ENCODE measurements around the gene PCGF3.

The PCGF3 gene

DNA sequence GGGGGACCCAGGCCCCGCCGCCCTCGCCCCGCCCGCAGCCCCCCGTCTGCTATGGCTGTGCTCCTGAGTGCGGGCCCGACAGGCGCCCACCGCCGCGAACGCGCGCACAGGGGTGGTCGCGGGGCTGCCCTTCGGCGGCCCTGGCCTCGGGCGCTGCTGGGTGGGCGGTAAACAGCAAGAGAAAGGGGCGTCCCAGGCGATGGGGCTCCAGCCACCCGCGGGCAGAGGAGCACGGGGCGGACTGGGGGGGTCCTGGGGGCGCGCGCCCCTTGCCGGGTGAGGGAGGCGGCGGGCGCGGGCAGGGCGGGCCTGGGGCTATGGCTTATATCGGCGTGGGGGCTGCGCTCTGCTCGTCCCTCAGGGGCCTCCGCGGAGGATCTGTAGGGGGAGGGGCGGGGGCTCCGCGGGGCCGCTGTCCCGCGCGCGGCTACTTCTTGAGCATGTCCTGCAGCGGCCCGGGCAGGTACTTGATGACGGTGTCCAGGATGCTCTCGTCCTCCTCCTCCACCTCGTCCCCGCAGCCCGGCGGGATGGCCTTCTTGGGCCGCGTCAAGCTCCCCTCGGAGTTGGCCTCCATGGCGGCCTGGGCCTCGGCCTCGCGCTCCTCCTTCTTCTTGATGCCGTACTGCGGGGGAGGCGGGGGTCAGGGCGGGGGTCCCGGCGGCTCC, 80.6 kb downstream of the PCGF3 start:
- DNase-seq, result no peak

DNA sequence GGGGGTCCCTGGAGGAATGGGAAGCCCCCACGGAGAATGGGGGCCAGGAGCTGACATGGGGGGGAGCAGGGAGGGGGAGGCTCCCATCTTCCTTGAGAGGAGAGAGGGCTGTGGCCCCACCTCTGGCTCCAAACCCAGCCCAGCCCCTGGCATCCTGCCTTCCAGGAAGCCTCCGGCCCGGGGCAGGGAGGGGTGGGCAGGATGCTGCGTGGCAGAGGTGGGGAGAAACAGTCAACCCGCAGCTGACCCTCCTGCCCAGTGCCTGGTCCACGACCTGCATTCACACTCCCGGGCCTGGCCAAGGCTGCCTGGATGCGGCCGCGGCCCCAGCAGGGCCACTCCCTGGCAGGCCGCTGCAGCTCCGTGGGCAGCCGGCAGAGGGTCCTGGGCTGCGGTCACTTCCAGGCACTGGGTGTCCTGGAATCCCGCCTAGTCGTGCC, 81.2 kb downstream of the PCGF3 start:
- no peak for DNase-seq

DNA sequence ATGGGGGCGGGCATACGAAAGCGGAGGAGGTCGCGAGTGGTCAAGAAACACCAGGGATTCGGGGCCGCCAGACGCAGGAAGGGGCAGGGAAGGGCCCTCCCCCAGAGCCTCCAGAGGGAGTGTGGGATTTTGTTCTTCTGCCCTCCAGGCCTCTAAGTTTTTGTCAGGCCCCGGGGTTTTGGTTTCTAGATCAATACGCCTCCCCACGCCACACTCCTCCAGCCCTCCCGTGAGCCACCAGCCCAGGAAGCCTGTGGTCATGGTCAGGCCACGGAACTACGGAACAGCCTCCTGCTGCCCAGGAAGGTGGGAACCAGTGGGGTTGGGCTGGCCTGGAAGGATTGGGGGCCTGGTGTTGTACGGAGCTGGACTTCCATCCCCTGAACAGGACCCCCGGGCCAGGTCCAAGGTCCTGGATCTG, 81.9 kb downstream of the PCGF3 start:
- DNase-seq, result no peak

DNA sequence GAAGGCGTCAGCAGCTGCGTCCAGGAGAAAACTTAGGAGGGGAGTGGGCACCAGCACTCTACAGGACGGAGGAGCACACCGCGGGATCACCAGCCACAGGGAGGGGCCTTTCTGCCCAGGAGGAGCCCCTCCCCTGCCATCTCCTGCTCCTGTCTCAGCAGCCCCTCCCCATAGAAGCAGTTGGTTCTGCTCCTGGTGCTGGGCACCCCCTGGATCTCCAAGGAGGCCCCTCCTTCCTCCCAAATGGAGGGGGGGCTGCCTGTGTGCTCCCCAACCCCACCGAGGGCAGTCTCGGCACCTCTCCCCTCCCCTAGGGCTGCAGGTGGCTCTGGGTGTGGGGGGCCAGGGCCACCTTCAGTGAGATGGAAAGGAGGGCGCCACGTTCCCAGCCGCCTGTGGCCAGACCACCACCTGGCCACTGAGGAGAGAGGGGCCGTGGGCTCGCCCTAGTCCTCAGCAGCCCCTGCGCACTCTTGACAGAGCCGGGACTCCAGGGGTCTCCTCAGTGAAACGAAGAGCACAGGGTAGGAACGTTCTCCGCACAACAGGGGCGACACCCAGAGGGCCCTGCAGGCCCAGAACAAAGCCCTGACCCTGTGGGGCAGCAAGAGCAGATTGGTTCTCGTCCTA, 82.5 kb downstream of the PCGF3 start:
- no peak for DNase-seq

DNA sequence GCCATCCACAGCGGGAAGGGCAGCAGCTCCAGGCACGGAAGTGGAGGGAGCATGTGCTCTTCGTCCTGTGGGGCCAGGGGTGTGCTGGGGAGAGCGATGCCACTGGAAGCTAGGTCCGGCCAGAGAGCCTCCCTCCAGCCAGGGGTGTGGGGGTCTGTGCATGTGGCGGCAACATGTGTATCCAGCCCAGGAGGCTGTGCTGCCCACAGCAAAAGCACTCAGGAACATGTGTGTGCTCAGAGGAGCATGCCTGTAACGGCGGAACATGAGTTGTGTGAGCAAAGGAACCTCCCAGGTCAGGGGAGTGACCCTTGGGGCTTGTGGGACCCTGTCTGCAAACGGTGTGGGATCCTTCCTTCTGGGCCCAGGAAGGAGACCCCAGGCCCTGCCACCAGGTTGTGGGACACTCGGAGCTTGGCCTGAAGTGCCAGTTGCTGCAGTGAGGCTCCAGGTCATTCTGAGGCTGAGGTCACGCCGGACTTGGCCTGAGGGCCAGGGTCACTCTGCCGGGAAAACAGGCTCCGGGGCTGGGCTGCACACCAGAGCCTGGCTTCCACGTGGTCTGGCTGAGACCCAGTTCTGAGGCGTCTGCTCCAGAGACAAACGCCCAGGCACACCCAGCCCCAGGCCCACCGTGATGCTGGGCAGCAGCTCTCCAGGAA, 83.1 kb downstream of the PCGF3 start:
- DNase-seq, result no peak

DNA sequence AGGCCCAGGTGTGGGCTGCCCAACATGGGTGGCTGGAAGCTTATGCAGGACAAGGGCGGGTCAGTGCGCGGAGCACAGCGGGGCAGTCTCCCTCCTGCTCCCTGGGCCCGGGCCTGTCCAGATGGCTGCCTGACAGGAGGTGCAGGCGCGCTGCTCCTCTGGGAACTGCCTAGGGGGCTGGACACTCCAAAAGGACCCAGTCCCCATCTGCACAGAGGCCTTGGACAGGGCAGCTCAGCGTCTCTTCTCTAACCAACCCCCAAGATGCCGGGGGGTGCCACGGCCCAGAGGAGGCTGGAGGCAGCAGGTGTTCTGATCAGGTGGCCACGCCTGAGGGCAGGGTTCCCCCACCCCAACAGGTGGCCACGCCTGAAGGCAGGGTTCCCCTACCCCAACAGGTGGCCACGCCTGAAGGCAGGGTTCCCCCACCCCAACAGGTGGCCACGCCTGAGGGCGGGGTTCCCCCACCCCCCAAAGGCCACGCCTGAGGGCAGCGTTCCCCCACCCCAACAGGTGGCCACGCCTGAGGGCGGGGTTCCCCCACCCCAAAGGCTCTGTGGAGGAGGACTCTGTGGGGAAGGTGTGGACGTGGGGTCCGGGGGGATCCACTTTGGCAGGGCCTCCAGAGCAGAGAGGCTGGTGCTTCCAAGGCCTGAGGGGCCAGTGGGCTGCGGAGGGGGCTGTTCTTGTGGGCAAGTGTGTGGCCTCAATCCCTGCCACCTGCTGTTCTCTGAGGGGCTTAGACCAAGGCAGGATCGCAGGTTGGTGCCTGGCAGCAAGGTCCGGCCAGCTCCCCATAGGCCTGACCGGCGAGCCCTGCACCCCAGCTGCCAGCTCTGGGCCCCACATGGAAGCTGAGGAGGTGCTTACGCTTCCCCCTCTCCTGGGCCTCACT, 84.2 kb downstream of the PCGF3 start:
- DNase-seq, result no peak

DNA sequence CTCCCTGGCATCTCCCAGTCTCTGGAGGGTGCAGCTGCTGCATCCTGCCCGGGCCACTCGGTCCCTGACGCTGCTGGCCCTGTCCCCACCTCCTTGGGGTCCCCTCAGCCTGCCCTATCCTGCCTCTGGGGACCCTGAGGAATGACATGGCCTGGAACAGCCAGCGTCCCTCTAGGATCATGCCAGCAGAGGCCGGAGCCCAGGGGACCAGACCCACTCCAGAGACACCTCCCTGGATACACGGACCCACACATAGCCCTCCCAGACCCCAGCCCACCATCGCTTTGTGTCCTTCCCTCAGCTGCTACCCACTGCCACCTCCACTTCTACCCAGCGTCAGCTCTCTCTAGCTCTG, 84.8 kb downstream of the PCGF3 start:
- DNase-seq, result no peak

DNA sequence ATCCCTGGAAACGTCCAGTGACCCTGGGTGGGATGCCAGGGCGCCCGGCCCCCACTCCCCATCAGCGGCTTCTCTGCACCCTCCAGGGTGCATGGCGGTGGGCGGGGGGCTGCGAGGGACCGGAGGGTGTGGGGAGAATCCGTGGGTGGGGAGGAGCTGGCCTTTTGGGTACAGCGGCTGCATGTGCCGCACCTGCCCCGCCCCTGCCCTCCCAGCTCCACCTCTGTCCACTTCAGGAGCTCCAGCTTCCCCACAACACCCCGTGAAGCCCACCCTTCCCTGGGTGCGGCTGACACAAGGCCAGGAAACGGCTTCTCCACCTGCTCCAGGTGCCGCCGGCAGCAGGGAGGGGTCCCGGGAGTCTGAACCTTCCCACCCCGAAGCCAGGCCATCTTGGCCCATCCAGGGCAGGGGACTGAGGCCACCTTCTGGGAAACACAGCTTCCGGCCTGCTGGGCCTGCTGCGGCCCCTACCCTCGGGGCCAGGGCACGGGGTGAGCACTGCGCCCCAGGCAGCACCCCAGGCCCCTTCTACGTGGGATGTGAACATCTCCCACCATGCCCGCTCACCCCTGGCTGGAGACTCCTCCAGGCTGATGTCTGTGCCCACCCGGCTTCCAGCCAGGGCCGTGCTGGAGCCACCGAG, 85.7 kb downstream of the PCGF3 start:
- no peak for DNase-seq

DNA sequence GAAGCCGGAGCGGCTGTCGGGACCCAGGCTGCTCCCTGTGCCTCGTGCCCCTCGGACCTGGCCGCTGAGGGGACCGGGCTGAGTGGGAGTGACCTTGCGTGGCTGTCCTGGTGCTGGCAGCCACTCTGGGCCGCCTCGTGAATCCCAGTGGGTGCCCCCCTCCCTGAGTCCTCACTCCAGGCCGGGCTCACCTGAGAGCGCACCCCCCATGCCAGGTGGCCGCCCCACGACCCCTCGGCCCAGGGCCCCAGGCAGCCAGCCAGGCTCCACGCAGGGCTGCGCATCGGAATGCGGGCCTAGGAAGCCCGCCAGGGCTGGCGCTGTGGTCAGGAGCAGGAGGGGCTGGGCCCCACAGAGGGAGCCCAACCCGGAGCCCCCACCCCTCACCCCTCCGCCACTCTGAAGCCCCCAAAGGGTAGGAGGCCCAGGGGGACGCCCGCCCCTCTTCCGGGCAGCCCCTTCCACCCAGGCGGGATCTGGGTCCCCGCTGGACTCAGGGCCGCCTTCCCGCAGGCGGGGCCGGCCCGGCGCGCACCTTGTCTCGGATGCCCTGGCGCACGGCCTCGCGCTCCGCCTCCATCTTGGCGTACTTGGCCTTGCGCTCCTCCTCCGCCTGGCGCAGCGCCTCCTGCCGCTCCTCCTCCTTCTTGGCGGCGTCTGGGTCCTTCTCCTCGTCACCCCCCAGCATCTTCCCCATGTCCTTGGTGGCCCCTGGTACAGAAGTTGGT, 86.4 kb downstream of the PCGF3 start:
- no peak for DNase-seq

DNA sequence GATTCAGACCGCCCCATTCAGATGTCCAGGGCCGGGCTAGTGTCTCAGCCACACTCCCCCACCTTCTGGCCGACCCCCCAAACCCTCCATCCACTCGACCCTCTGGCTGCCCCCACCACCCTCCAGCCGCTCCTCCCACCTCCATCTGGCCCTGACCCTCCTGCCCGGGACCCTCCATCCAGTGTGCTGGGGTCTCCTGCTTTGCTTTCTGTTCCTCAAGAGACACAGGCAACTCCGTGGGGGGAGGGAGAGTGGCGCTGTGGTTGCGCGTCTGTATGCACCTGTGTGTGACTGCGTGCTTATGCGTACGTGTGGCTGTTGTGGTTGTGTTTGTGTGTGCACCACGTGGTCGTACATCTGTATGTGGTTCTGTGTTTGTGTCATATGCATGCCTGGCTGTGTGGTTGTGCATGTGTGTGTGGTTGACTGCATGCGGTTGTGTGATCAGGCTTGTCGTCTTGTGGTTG, 87.0 kb downstream of the PCGF3 start:
- DNase-seq, result no peak

DNA sequence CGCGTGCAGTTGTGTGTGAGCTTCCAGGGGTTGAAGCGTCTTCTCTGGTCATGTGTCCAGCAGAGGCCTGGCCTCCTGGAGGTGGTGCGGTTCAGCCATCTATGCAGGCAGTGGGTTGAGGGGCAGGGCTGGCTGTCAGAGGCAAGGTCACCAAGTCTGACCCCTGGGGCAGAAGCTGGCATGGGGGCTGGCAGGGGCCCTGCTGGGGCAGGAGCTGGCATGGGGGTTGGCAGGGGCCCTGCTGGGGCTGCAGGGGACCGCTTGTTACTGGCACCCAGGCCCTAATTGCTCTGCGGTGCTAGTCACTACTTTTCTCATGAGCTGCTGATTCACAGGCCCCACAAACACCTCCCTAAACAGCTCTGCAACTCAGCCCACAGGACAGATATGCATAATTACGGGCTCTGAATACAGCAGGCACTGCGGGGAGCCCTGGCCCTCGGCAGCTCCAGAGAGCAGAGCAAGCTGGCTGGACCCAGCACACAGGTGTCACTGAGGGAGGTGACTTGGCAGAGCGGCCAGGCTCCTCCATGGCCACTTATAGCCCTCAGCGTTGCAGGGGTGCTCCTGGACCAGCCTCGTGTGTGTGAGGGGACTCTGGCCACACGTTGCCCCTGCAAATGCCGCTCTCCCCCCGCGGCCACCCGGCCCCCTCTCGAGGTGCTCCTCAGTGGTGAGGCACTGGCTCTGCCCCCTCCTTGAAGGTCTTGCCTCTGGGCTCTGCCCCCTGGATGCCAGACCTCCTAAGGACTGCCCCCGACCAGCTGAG, 87.6 kb downstream of the PCGF3 start:
- no peak for DNase-seq

DNA sequence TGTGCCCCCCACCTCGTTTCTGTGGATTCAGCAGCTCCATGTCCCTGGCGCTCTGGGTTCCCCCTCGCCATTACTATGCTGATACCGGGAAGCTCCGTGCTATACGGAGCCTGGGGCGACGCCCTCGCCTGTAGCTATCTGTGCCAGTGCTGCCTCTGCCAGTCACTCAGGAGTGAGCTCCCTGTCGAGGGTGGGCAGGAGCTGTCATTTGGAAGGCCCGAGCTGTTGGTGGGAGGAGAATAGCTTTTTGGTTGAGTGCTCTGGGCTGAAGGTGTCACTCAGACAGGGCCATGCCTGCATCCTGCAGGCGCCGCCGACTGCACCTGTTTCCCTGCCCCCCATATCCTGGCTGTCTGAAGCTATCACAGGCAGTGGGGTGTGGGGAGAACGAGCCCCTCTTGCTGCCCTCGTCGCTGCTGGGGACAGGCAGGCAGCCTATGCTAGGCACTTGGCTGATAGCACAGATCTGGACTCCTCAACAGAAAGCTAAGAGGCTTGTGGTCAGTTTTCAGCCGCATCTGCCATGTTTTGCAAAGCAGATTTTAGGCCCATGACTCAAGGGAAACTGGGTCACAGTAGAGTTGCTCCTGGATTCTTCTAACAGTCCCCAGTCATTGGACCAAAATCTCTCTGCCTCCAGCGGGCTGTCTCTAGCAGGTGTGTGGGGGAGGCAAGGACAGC, 88.4 kb downstream of the PCGF3 start:
- DNase-seq, result no peak

DNA sequence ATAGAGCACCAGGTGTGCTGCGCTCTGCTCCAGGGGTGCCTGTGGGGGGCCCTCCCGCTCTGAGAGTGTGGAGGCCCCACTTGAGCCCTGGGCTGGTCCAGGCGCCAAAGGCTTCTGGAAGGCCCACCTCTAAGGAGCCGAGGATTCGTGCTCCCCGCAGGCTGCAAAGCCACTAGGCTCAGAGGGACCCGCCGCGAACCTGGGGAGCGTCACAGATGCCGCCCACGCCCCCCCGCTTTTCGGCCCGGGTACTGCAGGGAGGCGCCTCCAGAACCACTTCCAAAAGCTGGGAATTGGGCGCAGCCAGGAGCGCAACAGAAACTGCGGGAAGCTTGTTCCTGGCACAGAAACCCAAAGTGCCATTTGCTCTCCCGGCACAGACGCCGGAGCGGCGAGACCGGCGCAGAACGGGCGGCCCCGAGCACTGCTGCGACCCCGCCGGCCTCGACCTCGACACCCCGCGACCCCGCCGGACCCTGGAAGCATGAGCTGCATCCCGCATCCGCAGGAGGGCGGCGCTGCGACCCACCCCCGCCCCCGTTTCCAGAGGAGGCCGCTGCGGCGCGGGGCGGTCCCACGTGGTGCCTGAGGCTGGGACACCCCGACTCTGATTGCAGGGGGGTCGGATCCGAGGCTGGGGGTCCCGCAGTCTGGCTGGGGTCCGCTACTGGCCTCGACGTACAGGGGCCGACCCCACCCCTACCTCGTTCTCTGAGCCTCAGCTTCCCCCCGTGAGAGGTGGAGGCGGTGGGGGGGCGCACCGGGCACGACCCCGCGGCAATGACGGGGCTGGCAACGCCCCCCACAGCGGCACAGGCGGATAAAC, 89.5 kb downstream of the PCGF3 start:
- no peak for DNase-seq

DNA sequence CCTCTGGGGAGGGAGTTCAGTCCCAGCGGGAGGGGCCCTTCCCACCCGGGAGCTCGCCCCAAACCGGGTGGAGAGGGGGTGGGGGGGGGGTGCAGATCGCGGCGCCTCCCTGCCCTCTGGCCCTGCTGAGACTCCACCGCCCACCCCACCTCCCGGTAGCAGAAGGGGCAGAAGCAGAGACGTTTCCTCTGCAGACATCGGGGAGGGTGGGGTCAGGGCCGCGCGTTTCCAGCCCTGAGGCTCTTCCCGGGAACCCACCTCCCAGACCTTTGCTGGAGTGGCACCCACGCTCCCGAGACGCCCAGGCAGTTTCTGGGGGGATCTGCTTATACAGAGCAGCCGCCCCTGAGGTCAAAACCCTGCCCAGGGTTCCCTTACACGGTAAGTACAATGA, 90.1 kb downstream of the PCGF3 start:
- DNase-seq, result no peak

DNA sequence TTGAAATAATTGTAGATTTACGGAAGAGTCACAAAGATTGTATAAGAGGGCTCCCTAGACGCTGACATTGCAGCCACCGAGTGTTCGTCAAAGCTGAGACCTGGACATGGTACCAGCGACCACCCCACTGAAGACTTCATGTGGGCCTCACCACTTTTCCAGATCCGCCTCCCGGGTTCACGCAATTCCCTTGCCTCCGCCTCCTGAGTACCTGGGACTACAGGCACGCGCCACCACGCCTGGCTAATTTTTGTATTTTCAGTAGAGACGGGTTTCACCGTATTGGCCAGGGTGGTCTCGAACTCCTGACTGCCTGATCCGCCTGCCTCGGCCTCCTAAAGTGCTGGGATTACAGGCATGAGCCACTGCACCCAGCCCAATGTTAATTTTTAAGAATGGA, 90.6 kb downstream of the PCGF3 start:
- DNase-seq, result no peak

DNA sequence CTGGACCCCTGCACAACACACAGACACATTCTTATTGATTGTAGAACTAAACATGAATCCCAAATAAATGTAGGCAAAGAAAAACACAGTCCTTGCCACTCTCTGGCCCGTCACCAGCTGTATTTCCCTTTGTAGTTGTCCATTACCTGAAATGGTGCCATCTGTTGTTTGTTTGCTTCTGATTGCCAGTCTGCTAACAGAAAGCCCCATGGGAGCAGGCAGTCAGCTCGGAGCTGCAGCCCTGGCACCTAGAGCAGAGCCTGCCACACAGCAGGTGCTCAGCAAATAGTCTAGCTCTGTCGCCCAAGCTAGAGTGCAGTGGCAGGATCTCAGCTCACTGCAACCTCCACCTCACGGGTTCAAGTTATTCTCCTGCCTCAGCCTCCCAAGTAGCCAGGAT, 91.4 kb downstream of the PCGF3 start:
- DNase-seq, result peak; percentile 60

DNA sequence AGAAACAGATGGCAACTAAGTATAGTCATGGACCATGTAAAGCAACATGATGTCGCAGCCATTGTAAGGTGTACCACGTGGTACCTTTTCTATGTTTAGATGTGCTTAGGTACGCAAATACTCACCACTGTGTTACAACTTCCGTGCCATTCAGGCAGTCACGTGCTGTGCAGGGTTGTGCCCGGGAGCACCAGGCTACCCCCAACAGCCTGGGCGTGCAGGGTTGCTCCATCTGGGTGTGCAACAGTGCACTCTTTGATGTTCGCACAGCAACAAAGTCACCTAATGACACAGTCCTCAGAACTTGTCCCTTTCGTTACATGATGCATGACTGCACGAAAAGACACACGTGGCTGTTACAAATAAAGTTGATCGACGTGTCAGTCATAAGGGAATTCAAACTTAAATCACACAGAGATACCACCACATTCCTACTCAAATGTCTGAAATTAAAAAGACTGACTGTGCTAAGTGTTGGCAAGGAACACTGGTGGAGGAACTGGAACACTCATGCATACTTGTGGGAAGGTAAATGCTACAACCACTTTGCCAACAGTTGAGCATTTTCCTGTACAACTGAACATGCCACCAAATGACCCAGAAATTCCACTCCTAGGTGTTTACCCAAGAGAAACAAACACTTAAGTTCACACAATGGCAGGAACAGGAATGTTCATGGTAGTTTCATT, 95.9 kb downstream of the PCGF3 start:
- no peak for DNase-seq

DNA sequence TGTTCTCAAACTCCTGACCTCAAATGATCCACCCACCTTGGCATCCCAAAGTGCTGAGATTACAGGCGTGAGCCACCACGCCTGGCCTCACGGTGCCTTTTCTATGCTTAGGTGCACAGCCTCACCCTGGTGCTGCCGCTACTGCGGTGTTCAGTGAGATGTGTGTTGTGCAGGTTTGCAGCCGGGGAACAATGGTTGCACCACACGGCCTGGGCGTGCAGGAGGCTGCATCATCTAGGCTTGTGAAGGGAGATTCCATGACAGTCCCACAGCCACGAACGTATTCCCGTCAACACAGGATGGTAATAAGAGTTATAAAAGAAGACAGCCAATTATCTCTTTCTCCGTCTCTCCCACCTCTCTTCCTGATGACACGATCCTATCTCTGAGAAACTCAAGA, 98.3 kb downstream of the PCGF3 start:
- DNase-seq, result no peak

DNA sequence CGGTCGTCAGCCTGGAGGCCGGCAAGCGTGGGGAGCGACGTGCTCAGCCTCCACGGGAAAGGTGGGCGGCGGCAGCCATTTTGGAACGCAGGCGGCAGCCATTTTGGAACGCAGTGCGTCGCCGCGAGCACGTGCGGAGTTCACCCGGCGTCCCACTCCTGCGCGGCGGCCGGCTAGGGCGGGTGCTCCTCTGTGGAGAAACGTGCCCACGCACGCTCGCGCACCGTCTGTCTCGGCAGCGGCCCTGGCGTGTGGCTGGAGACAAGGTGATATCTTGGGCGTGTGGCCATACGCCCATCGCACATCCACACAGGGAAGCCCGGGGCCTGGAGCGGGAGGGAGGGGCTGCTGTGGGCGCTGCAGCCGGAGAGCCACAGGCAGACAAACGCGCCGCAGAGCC, 99.2 kb downstream of the PCGF3 start:
- DNase-seq, result no peak

Data from NCI-H1436 treated with DMSO at 0.1 percent for 48 hours (cell line).